GM12891 (cell line): ENCODE results near the gene NCAPH2.

Source experiments
- DNase-seq: peaks from one replicate; pipeline ENCODE4 v3.0.0; 2011; ENCODE audit warnings: low spot score; ENCODE audit not compliant: insufficient read length
- FAIRE-seq: peaks from 2 replicates; lab custom pipeline; 2011; peaks lifted over from hg19 to GRCh38; lab: Jason Lieb, UNC
- PAX5 ChIP-seq: IDR thresholded peaks from 2 replicates; pipeline ENCODE4 v1.6.1; 2011; ENCODE audit warnings: low read length, moderate library complexity, mild to moderate bottlenecking; ENCODE audit not compliant: insufficient read depth, severe bottlenecking
- POLR2A ChIP-seq: IDR thresholded peaks from 2 replicates; pipeline ENCODE4 v1.6.1; 2011; ENCODE audit warnings: low read depth, low read length, control low read depth
- POLR2AphosphoS5 ChIP-seq: IDR thresholded peaks from 2 replicates; pipeline ENCODE4 v1.6.1; 2011; ENCODE audit warnings: low read depth, low read length, control low read depth
- POU2F2 ChIP-seq: IDR thresholded peaks from 2 replicates; pipeline ENCODE4 v1.6.1; 2011; ENCODE audit warnings: low read depth, mild to moderate bottlenecking, control low read depth, low read length, moderate library complexity
- SPI1 ChIP-seq: IDR thresholded peaks from 2 replicates; pipeline ENCODE4 v1.6.1; 2011; ENCODE audit warnings: low read depth, low read length, control low read depth
- TAF1 ChIP-seq: IDR thresholded peaks from 2 replicates; pipeline ENCODE4 v1.6.1; 2011; ENCODE audit warnings: low read depth, low read length, control low read depth

The NCAPH2 gene

GRCh38 chr22:50569041-50569459 is 61.0 kb downstream of the NCAPH2 start:
- TF ChIP-seq PAX5 (no peak), POLR2AphosphoS5 (no peak), TAF1 (no peak), SPI1 (no peak), POLR2A (no peak), POU2F2 (no peak)
- DNase-seq (no peak), FAIRE-seq (no peak)

GRCh38 chr22:50569896-50570535 is 62.0 kb downstream of the NCAPH2 start:
- no peak for FAIRE-seq
- no peak for TF ChIP-seq TAF1
- TF ChIP-seq POLR2AphosphoS5, result no peak
- no peak for TF ChIP-seq SPI1
- TF ChIP-seq POLR2A, result no peak
- no peak for DNase-seq

GRCh38 chr22:50570861-50571260 is 62.8 kb downstream of the NCAPH2 start:
- DNase-seq (no peak), FAIRE-seq (no peak)
- TF ChIP-seq POU2F2 (no peak), POLR2AphosphoS5 (no peak), POLR2A (no peak), TAF1 (no peak), SPI1 (no peak), PAX5 (no peak)

- TF ChIP-seq TAF1 (no peak), PAX5 (no peak), POLR2AphosphoS5 (no peak), POLR2A (no peak), SPI1 (no peak), POU2F2 (no peak)
- DNase-seq (no peak), FAIRE-seq (no peak)
Measured at GRCh38 chr22:50571264-50572175, 63.5 kb downstream of the NCAPH2 start.

- FAIRE-seq, result no peak
- TF ChIP-seq PAX5 (no peak), POLR2A (no peak), TAF1 (no peak), POLR2AphosphoS5 (no peak), SPI1 (no peak), POU2F2 (no peak)
- DNase-seq, result no peak
Measured at GRCh38 chr22:50572965-50573364, 64.9 kb downstream of the NCAPH2 start.

- TF ChIP-seq PAX5 (no peak), POU2F2 (no peak), POLR2AphosphoS5 (no peak), TAF1 (no peak), SPI1 (no peak), POLR2A (no peak)
- FAIRE-seq, result no peak
- DNase-seq, result no peak
Measured at GRCh38 chr22:50573491-50574382, 65.7 kb downstream of the NCAPH2 start.

- FAIRE-seq (no peak), DNase-seq (no peak)
- TF ChIP-seq TAF1 (no peak), POLR2A (no peak)
Measured at GRCh38 chr22:50574383-50574755, 66.3 kb downstream of the NCAPH2 start.
